Neural crest cell (in vitro differentiated cells): ENCODE measurements around the gene CARHSP1. TPM values are rescaled to one million over a fixed set of nuclear protein-coding genes. Genes with fewer than 3 reads are reported as not detected.

Experiments
- DNase-seq: peaks from one replicate; pipeline ENCODE4 v3.0.0; 2021; ENCODE audit warnings: low read depth, mixed read lengths, low spot score
- H3K27ac Mint-ChIP-seq: one replicate; pipeline ENCODE4 v1.8.0; 2021; ENCODE audit warnings: mild to moderate bottlenecking, mixed read lengths; ENCODE audit not compliant: unreplicated experiment
- H3K27me3 Mint-ChIP-seq: 2 replicates; pipeline ENCODE4 v1.8.0; 2021; ENCODE audit warnings: low read depth, mild to moderate bottlenecking, mixed read lengths
- H3K36me3 Mint-ChIP-seq: 2 replicates; pipeline ENCODE4 v1.8.0; 2021; ENCODE audit warnings: low read depth, mild to moderate bottlenecking, mixed read lengths
- H3K4me1 Mint-ChIP-seq: 2 replicates; pipeline ENCODE4 v1.8.0; 2021; ENCODE audit warnings: mixed read lengths
- H3K4me3 Mint-ChIP-seq: one replicate; pipeline ENCODE4 v1.8.0; 2021; ENCODE audit warnings: mild to moderate bottlenecking, mixed read lengths
- H3K9me3 Mint-ChIP-seq: 2 replicates; pipeline ENCODE4 v1.8.0; 2021; ENCODE audit warnings: mixed read lengths
- total RNA-seq: library from RNA; stranded (reverse); gene quantifications from 2 replicates; pipeline ENCODE4 v1.2.1, GENCODE V29; 2021
- TF ChIP-seq, protein P1 (sequence below): fragments of 200-600 bp; sonication (generic); conservative IDR thresholded peaks from 2 replicates; pipeline ENCODE4 v1.5.0; 2021; ENCODE audit warnings: antibody characterized with exemption, mild to moderate bottlenecking

Gene CARHSP1
- total RNA-seq, 1 donor from 2014 or later: 147 TPM

- H3K4me1 Mint-ChIP-seq: no peaks in the 10 kb centered on the region
- no peaks in the 10 kb centered on the region for H3K27me3 Mint-ChIP-seq
- H3K27ac Mint-ChIP-seq: no peak overlapping the region
- peaks cover 25% of the 10 kb centered on the region for H3K36me3 Mint-ChIP-seq
- H3K4me3 Mint-ChIP-seq: no peak overlapping the region
- TF ChIP-seq, protein P1, sequence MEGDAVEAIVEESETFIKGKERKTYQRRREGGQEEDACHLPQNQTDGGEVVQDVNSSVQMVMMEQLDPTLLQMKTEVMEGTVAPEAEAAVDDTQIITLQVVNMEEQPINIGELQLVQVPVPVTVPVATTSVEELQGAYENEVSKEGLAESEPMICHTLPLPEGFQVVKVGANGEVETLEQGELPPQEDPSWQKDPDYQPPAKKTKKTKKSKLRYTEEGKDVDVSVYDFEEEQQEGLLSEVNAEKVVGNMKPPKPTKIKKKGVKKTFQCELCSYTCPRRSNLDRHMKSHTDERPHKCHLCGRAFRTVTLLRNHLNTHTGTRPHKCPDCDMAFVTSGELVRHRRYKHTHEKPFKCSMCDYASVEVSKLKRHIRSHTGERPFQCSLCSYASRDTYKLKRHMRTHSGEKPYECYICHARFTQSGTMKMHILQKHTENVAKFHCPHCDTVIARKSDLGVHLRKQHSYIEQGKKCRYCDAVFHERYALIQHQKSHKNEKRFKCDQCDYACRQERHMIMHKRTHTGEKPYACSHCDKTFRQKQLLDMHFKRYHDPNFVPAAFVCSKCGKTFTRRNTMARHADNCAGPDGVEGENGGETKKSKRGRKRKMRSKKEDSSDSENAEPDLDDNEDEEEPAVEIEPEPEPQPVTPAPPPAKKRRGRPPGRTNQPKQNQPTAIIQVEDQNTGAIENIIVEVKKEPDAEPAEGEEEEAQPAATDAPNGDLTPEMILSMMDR: peak; percentile 58
- no peaks in the 10 kb centered on the region for H3K9me3 Mint-ChIP-seq
- DNase-seq: no peak
These were observed 36.5 kb upstream of the CARHSP1 start for GRCh38 chr16:8905168-8905762.

DNA sequence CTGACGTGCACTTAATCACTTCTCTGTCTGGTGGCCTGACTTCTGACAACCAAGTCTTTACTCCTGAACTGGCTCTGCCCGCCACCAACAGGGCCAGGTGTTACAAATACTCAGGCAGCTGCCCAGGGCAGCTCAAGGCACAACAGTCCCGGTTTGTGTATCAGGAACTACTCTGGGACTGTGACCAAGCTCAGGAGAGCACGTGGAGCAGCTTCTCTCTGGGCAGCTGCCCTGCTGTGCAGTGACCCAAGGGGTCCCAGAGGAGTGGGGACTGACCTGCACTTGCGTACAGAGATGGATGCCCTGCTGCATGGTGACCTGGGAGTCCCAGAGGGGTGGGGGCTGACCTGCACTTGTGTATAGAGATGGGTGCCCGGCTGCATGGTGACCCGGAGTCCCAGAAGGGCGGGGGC, 35.2 kb upstream of the CARHSP1 start:
- TF ChIP-seq, protein P1: no peak
- no peaks in the 10 kb centered on the region for H3K4me1 Mint-ChIP-seq
- H3K36me3 Mint-ChIP-seq: peaks cover 23% of the 10 kb centered on the region

DNA sequence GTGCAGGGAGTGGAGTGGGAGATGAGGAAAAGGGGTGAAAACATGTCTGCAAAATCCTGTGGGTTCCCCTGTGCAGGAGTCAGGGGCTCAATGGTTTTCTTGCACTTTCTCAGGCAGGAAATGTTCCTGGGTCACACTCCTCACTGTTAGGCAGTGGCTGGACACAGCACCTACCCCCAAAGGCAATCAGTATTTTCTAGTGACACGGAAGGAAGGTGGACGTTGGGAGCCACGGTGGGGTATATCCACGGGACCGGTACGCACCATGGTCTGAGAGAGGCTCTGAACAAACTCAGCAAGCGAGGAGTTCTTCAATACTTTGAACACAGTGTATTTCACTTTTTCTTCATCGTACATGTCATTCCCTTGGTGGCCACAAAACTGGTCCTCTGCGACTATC, 34.2 kb upstream of the CARHSP1 start:
- TF ChIP-seq, protein P1: no peak
- no peak overlapping the region for H3K27ac Mint-ChIP-seq
- no peaks in the 10 kb centered on the region for H3K27me3 Mint-ChIP-seq
- H3K4me1 Mint-ChIP-seq: no peaks in the 10 kb centered on the region
- H3K4me3 Mint-ChIP-seq: no peak overlapping the region
- no peak for DNase-seq
- H3K9me3 Mint-ChIP-seq: no peaks in the 10 kb centered on the region
- peaks cover 26% of the 10 kb centered on the region for H3K36me3 Mint-ChIP-seq

More for the DNA sequence above, 35.2 kb upstream of the CARHSP1 start:
- Mint-ChIP-seq H3K27me3 (no peaks in the 10 kb centered on the region), H3K9me3 (no peaks in the 10 kb centered on the region), H3K4me3 (no peak overlapping the region), H3K27ac (no peak overlapping the region)
- DNase-seq: no peak

- Mint-ChIP-seq H3K27ac (no peak overlapping the region), H3K4me1 (no peaks in the 10 kb centered on the region), H3K4me3 (no peak overlapping the region), H3K36me3 (peaks cover 27% of the 10 kb centered on the region), H3K27me3 (no peaks in the 10 kb centered on the region), H3K9me3 (no peaks in the 10 kb centered on the region)
- TF ChIP-seq, protein P1: no peak
- DNase-seq: no peak
These were observed 32.6 kb upstream of the CARHSP1 start for GRCh38 chr16:8901320-8901861.

DNA sequence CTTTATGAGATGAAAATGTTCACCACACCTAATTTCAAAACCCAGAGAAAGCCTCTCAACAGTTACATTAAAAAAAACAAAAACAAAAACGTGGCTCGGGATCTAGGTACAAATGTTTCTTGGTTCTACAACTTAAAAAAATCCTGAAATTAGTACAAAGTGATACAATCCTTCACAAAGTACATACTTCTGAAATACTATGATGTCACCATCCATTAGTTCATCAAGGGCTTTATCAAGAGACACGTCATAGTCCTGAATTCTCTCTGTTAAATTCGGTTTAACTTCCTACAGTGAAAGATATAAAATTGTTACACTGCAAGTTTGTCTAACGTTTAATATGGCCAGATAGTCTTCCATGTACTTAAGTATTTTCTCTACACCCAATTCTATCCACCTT, 31.5 kb upstream of the CARHSP1 start:
- Mint-ChIP-seq H3K9me3 (no peaks in the 10 kb centered on the region), H3K4me1 (no peaks in the 10 kb centered on the region), H3K4me3 (no peak overlapping the region), H3K27me3 (no peaks in the 10 kb centered on the region), H3K27ac (no peak overlapping the region), H3K36me3 (peaks cover 25% of the 10 kb centered on the region)
- TF ChIP-seq, protein P1: no peak
- no peak for DNase-seq
